ENCODE measurements around the gene VPS13C.

VPS13C gene

GRCh38 chr15:61879219-61879618 lies 181.0 kb downstream of the VPS13C start:
- Histone ChIP-seq H3K27ac (no peak overlapping the region), H3K4me3 (no peak overlapping the region)
- no peak for DNase-seq (ENCODE audit: low spot score)
- no peak for TF ChIP-seq CTCF (IDR thresholded peaks at IDR 0.05)

- Histone ChIP-seq H3K27ac (no peak overlapping the region), H3K4me3 (no peak overlapping the region)
- TF ChIP-seq CTCF (IDR thresholded peaks at IDR 0.05), result no peak
- no peak for DNase-seq (ENCODE audit: low spot score)
These were observed 188.2 kb downstream of the VPS13C start for GRCh38 chr15:61871926-61872522.

DNA sequence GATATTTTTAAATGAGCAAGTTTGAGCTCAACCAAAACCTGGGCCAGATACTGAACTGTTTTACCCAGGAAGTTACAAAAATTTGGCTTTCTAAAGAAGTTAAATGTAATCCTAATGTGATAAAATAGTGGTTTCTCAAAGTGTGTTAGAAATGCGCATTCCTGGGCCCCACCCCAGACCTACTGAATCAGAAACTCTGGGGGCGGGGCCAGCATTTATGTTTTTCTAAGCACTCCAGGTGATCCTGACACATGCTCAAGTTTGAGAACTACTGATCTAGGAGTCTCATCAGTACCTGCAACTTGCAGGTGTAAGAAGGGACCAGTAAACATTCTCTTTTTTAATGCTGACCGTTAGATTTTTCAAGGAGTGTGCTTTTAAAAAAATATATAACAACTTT lies 190.6 kb downstream of the VPS13C start:
- no peak overlapping the region for H3K27ac ChIP-seq
- DNase-seq (ENCODE audit: low spot score), result no peak
- no peak overlapping the region for H3K4me3 ChIP-seq
- TF ChIP-seq CTCF (IDR thresholded peaks at IDR 0.05), result no peak

- H3K4me3 ChIP-seq, result no peak overlapping the region
These were observed 198.3 kb downstream of the VPS13C start for GRCh38 chr15:61861962-61862361.

GRCh38 chr15:61857169-61857829 lies 202.9 kb downstream of the VPS13C start:
- Histone ChIP-seq H3K27ac (no peak overlapping the region), H3K4me3 (no peak overlapping the region)
- no peak for TF ChIP-seq CTCF (IDR thresholded peaks at IDR 0.05)
- no peak for DNase-seq (ENCODE audit: low spot score)

More at GRCh38 chr15:61861962-61862361, 198.3 kb downstream of the VPS13C start:
- no peak overlapping the region for H3K27ac ChIP-seq
- no peak for TF ChIP-seq CTCF (IDR thresholded peaks at IDR 0.05)
- DNase-seq (ENCODE audit: low spot score), result no peak

DNA sequence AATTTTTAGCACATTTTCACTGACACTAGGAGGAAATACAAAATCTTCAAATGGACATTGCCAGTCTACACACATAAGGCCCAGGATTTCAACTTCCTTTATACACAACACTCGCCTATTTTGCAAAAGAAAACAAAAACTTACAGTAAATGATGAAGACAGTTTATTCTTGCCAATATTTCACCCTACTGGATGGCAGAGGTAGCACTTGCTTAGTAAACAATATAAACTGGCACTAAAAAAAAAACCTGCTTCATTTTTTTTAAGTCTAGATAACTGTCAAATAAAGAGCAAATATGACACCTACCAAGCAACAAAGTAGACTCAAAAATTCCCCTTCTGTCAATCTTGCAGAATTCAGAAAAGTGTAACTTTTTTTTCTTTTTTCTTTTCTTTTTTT lies 204.0 kb downstream of the VPS13C start:
- Histone ChIP-seq H3K27ac (no peak overlapping the region), H3K4me3 (no peak overlapping the region)
- TF ChIP-seq CTCF (IDR thresholded peaks at IDR 0.05), result no peak
- no peak for DNase-seq (ENCODE audit: low spot score)

DNA sequence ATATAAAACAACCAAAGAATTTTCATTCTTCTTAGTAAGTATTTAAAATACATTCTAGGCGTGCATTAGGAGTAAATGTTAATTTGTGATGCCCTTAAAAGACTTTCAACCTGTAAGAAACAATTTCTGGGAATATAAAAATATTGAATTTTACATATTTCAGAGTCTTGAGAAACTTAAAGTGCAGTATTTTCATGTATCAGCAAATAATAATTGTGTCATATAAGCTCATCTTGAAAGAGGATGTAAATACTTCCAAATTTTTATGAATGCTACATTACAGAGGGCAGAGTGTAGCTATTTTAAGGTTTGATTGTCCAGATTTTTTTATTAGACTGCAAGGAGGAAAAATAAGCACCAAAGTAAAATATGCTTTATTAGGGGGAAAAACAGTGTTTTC lies 207.1 kb downstream of the VPS13C start:
- no peak for TF ChIP-seq CTCF (IDR thresholded peaks at IDR 0.05)
- no peak for DNase-seq (ENCODE audit: low spot score)
- no peak overlapping the region for H3K4me3 ChIP-seq
- H3K27ac ChIP-seq, result no peak overlapping the region
